Measurements from ENCODE around the gene PCDHA5. TPM values are rescaled to one million over a fixed set of nuclear protein-coding genes. Genes with fewer than 3 reads are reported as not detected.
"Not testable (repeated sequence)": the region's sequence is repeated elsewhere in the genome, so short reads cannot be mapped to it uniquely, and the experiment has no call there.

PCDHA5 gene
- total RNA-seq, 1 donor from 2014 or later, result 8.4 TPM

DNA sequence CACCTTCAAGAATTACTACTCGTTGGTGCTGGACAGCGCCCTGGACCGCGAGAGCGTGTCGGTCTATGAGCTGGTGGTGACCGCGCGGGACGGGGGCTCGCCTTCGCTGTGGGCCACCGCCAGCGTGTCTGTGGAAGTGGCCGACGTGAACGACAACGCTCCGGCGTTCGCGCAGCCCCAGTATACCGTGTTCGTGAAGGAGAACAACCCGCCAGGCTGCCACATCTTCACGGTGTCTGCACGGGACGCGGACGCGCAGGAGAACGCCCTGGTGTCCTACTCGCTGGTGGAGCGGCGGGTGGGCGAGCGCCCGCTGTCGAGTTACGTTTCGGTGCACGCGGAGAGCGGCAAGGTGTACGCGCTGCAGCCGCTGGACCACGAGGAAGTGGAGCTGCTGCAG lies 1.6 kb downstream of the PCDHA5 start:
- not testable (repeated sequence) for DNase-seq (ENCODE audit: low spot score)

DNA sequence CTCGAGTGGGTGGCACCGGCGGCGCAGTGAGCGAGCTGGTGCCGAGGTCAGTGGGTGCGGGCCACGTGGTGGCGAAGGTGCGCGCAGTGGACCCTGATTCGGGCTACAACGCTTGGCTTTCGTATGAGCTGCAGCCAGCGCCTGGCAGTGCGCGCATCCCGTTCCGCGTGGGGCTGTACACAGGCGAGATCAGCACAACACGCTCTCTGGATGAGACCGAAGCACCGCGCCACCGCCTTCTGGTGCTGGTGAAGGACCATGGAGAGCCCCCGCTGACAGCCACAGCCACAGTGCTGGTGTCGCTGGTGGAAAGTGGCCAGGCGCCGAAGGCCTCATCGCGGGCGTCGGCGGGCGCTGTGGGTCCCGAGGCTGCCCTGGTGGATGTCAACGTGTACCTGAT lies 2.1 kb downstream of the PCDHA5 start:
- no peak for DNase-seq (ENCODE audit: low spot score)

- no peak for DNase-seq (ENCODE audit: low spot score)
Observed at GRCh38 chr5:140827704-140828361, 6.4 kb downstream of the PCDHA5 start, which contains the start of gene PCDHA6. TSS of gene PCDHA6 (plus strand) at chr5:140827960. CDS start at chr5:140828092, 132 bp downstream.

DNA sequence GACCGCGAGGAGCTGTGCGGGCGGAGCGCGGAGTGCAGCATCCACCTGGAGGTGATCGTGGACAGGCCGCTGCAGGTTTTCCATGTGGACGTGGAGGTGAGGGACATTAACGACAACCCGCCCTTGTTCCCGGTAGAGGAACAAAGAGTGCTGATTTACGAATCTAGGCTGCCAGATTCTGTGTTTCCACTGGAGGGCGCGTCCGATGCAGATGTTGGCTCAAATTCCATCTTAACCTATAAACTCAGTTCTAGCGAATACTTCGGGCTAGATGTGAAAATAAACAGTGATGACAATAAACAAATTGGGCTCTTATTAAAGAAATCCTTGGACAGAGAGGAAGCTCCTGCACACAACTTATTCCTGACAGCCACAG lies 6.9 kb downstream of the PCDHA5 start:
- no peak for DNase-seq (ENCODE audit: low spot score)

GRCh38 chr5:140829511-140830501 lies 8.4 kb downstream of the PCDHA5 start:
- DNase-seq (ENCODE audit: low spot score), result not testable (repeated sequence)

GRCh38 chr5:140833993-140834392 lies 12.6 kb downstream of the PCDHA5 start, which contains the start of gene PCDHA7:
TSS of gene PCDHA7 (plus strand) at chr5:140834269. CDS start at chr5:140834384, 115 bp downstream.
- DNase-seq (ENCODE audit: low spot score), result no peak

GRCh38 chr5:140834439-140835008 lies 13.1 kb downstream of the PCDHA5 start:
- DNase-seq (ENCODE audit: low spot score), result not testable (repeated sequence)

GRCh38 chr5:140835622-140836510 lies 14.5 kb downstream of the PCDHA5 start:
- no peak for DNase-seq (ENCODE audit: low spot score)

GRCh38 chr5:140840978-140841962 lies 19.9 kb downstream of the PCDHA5 start, which contains the start of gene PCDHA8:
TSS of gene PCDHA8 (plus strand) at chr5:140841187. CDS start at chr5:140841322, 135 bp downstream.
- no peak for DNase-seq (ENCODE audit: low spot score)

- no peak for DNase-seq (ENCODE audit: low spot score)
Observed at GRCh38 chr5:140842798-140843733, 21.7 kb downstream of the PCDHA5 start.

DNA sequence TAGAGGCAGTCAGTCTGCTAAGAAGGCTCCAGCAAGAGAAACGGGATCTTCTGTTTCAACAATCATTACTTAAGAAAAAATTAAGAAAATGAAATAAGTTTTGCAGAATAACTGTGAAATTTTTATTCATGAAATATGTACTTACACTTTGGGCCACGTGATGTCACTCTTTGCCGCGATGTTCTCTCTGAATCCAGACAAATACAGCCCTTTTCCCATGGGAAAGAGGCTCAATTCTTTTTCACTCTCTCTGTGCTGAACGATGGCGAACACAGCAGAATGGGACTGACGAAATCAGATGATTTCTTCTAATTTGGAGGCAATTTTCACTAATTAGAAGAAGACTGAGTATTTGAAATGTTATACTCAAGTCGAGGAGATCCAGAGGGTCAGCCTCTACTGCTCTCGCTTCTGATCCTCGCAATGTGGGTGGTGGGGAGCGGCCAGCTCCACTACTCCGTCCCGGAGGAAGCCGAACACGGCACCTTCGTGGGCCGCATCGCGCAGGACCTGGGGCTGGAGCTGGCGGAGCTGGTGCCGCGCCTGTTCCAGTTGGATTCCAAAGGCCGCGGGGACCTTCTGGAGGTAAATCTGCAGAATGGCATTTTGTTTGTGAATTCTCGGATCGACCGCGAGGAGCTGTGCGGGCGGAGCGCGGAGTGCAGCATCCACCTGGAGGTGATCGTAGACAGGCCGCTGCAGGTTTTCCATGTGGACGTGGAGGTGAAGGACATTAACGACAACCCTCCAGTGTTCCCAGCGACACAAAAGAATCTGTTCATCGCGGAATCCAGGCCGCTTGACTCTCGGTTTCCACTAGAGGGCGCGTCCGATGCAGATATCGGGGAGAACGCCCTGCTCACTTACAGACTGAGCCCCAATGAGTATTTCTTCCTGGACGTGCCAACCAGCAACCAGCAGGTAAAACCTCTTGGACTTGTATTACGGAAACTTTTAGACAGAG lies 27.0 kb downstream of the PCDHA5 start, which contains the start of gene PCDHA9:
TSS of gene PCDHA9 (plus strand) at position 244 of the 964 bp plus-strand sequence. CDS start at position 358, 114 bp downstream.
- DNase-seq (ENCODE audit: low spot score), result not testable (repeated sequence)

DNA sequence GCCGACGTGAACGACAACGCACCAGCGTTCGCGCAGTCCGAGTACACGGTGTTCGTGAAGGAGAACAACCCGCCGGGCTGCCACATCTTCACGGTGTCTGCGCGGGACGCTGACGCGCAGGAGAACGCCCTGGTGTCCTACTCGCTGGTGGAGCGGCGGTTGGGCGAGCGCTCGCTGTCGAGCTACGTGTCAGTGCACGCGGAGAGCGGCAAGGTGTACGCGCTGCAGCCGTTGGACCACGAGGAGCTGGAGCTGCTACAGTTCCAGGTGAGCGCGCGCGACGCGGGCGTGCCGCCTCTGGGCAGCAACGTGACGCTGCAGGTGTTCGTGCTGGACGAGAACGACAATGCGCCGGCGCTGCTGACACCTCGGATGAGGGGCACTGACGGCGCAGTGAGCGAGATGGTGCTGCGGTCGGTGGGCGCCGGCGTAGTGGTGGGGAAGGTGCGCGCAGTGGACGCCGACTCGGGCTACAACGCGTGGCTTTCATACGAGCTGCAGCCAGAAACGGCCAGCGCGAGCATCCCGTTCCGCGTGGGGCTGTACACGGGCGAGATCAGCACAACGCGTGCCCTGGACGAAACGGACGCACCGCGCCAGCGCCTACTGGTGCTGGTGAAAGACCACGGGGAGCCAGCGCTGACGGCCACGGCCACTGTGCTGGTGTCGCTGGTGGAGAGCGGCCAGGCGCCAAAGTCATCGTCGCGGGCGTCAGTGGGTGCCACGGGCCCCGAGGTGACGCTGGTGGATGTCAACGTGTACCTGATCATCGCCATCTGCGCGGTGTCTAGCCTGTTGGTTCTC lies 28.6 kb downstream of the PCDHA5 start:
- not testable (repeated sequence) for DNase-seq (ENCODE audit: low spot score)

DNA sequence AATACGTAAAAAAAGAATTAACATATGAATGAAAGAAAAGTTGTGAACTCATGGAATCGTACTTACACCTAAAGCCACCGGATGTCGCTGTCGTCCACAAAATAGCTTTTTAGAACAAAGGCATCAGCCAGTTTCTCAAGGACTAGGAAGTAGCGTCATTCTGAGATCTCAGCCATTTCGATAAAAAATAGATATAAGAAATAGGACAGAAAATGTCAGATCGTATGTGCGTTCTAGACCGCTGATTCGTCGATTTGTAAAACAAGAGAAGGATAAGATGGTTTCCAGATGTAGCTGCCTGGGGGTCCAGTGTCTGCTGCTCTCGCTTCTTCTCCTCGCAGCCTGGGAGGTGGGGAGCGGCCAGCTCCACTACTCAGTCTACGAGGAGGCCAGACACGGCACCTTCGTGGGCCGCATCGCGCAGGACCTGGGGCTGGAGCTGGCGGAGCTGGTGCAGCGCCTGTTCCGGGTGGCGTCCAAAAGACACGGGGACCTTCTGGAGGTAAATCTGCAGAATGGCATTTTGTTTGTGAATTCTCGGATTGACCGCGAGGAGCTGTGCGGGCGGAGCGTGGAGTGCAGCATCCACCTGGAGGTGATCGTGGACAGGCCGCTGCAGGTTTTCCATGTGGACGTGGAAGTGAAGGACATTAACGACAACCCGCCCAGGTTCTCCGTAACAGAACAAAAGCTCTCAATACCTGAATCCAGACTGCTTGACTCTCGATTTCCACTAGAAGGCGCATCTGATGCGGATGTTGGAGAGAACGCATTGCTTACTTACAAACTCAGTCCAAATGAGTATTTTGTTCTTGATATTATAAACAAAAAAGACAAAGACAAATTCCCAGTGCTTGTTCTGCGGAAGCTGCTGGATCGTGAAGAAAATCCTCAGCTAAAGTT lies 34.6 kb downstream of the PCDHA5 start, which contains the start of gene PCDHA10:
TSS of gene PCDHA10 (plus strand) at position 126 of the 903 bp plus-strand sequence. CDS start at position 278, 152 bp downstream.
- DNase-seq (ENCODE audit: low spot score), result no peak

DNA sequence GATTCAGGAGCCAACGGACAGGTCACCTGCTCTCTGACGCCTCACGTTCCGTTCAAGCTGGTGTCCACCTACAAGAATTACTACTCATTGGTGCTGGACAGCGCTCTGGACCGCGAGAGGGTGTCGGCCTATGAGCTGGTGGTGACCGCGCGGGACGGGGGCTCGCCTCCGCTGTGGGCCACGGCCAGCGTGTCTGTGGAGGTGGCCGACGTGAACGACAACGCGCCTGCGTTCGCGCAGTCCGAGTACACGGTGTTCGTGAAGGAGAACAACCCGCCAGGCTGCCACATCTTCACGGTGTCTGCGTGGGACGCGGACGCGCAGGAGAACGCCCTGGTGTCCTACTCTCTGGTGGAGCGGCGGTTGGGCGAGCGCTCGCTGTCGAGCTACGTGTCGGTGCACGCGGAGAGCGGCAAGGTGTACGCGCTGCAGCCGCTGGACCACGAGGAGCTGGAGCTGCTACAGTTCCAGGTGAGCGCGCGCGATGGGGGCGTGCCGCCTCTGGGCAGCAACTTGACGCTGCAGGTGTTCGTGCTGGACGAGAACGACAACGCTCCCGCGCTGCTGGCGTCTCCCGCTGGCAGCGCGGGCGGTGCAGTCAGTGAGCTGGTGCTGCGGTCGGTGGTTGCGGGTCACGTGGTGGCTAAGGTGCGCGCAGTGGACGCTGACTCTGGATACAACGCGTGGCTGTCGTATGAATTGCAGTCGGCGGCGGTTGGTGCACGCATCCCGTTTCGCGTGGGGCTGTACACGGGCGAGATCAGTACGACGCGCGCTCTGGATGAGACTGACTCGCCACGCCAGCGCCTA lies 36.0 kb downstream of the PCDHA5 start:
- no peak for DNase-seq (ENCODE audit: low spot score)

- DNase-seq (ENCODE audit: low spot score), result no peak
Observed at GRCh38 chr5:140857987-140858240, 36.5 kb downstream of the PCDHA5 start.

Measured in umbilical cord (tissue), 2 donors.